ENCODE data around the gene KCNH5. TPM values are rescaled to one million over a fixed set of nuclear protein-coding genes. Genes with fewer than 3 reads are reported as not detected.

The KCNH5 gene
- polyA plus RNA-seq, 1 donor (not counting 4 experiments of a cell fraction or from before 2014, with no cell fraction given): 0.04 TPM

DNA sequence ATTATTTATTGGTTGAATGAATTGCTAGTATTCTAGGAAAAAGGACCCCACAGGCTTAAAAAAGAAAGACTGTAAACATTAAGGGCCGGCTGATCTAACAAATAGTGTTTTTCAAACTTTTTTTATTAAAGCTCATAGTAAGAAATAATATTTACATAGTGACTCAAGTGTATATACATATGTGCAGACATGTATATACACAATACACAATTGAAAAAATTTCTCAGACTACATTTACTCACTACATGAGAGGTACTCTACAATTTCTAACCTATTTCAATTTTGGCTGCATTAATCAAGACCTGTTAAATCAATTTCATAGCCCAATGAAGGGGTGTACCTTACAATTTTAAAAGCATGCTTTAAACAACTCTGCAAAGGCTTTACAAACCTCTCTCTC lies 17.5 kb downstream of the KCNH5 start:
- H3K4me2 ChIP-seq (ENCODE audit: control insufficient read depth, extremely low read depth, insufficient read depth, low read depth, low read length): no peak overlapping the region
- H3K27me3 ChIP-seq (ENCODE audit: control insufficient read depth, extremely low read depth, insufficient read depth, low read length): no peaks in the 10 kb centered on the region
- H3K4me3 ChIP-seq (ENCODE audit: control insufficient read depth in 2 of 3, extremely low read depth in 1 of 3, insufficient read depth in 2 of 3, low read depth in 1 of 3, low read length in 3 of 3): no peak overlapping the region
- DNase-seq (ENCODE audit: low read depth, low spot score): no peak
- no peak overlapping the region for H3K9ac ChIP-seq (ENCODE audit: control insufficient read depth, extremely low read depth, insufficient read depth, low read length)
- H2AFZ ChIP-seq (ENCODE audit: control insufficient read depth, low read length): no peak overlapping the region
- no peak overlapping the region for H3K27ac ChIP-seq (ENCODE audit: control insufficient read depth, insufficient read depth, low read length)
- H4K20me1 ChIP-seq (ENCODE audit: control insufficient read depth, extremely low read depth, insufficient read depth, low read length): no peaks in the 10 kb centered on the region
- no peaks in the 10 kb centered on the region for H3K79me2 ChIP-seq (ENCODE audit: control insufficient read depth, insufficient read depth, low read length)
- no peaks in the 10 kb centered on the region for H3K9me3 ChIP-seq (ENCODE audit: control insufficient read depth, low read depth, low read length)
- FAIRE-seq: no peak
- dilution Hi-C loops (cut with MboI; ENCODE audit: extremely low pct_ligation_motif_present, low sequenced_read_pairs): no loop called here
- no peaks in the 10 kb centered on the region for H3K4me1 ChIP-seq (ENCODE audit: control insufficient read depth, extremely low read depth, insufficient read depth, low read length)
- TF ChIP-seq, protein P1, sequence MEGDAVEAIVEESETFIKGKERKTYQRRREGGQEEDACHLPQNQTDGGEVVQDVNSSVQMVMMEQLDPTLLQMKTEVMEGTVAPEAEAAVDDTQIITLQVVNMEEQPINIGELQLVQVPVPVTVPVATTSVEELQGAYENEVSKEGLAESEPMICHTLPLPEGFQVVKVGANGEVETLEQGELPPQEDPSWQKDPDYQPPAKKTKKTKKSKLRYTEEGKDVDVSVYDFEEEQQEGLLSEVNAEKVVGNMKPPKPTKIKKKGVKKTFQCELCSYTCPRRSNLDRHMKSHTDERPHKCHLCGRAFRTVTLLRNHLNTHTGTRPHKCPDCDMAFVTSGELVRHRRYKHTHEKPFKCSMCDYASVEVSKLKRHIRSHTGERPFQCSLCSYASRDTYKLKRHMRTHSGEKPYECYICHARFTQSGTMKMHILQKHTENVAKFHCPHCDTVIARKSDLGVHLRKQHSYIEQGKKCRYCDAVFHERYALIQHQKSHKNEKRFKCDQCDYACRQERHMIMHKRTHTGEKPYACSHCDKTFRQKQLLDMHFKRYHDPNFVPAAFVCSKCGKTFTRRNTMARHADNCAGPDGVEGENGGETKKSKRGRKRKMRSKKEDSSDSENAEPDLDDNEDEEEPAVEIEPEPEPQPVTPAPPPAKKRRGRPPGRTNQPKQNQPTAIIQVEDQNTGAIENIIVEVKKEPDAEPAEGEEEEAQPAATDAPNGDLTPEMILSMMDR (optimal IDR thresholded peaks at IDR 0.05 in 1 of 3, IDR thresholded peaks at IDR 0.05 in 1 of 3, conservative IDR thresholded peaks at IDR 0.05 in 1 of 3; ENCODE audit: extremely low read depth in 1 of 3, insufficient read depth in 2 of 3, low read length in 3 of 3): no peak
- TF ChIP-seq EZH2 (IDR thresholded peaks at IDR 0.05; ENCODE audit: low read length): no peak
- H3K36me3 ChIP-seq (ENCODE audit: control insufficient read depth in 2 of 2, extremely low read depth in 1 of 2, insufficient read depth in 2 of 2, low read length in 2 of 2): no peaks in the 10 kb centered on the region
- no peaks in the 10 kb centered on the region for H3K9me1 ChIP-seq (ENCODE audit: control insufficient read depth, extremely low read depth, insufficient read depth, low read length)

DNA sequence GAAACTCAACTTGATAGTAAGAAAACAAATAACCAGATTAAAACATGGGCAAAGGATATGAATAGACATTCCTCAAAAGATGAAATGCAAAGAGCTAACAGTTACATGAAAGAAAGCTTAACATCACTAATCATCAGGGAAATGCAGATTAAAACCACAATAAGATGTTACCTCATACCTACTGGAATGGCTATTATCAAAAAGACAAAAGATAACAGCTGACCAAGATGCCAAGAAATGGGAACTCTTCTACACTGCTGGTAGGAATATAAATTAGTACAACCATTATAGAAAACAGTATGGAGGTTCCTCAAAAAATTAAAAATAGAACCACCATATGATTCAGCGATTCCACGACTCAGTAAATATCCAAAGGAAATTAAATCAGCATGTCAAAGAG lies 18.8 kb downstream of the KCNH5 start:
- no peak overlapping the region for H3K27ac ChIP-seq (ENCODE audit: control insufficient read depth, insufficient read depth, low read length)
- no peaks in the 10 kb centered on the region for H4K20me1 ChIP-seq (ENCODE audit: control insufficient read depth, extremely low read depth, insufficient read depth, low read length)
- H3K4me1 ChIP-seq (ENCODE audit: control insufficient read depth, extremely low read depth, insufficient read depth, low read length): no peaks in the 10 kb centered on the region
- TF ChIP-seq EZH2 (IDR thresholded peaks at IDR 0.05; ENCODE audit: low read length): no peak
- TF ChIP-seq, protein P1 (optimal IDR thresholded peaks at IDR 0.05 in 1 of 3, IDR thresholded peaks at IDR 0.05 in 1 of 3, conservative IDR thresholded peaks at IDR 0.05 in 1 of 3; ENCODE audit: extremely low read depth in 1 of 3, insufficient read depth in 2 of 3, low read length in 3 of 3): no peak
- no peak overlapping the region for H2AFZ ChIP-seq (ENCODE audit: control insufficient read depth, low read length)
- FAIRE-seq: no peak
- H3K27me3 ChIP-seq (ENCODE audit: control insufficient read depth, extremely low read depth, insufficient read depth, low read length): no peaks in the 10 kb centered on the region
- DNase-seq (ENCODE audit: low read depth, low spot score): no peak
- H3K9ac ChIP-seq (ENCODE audit: control insufficient read depth, extremely low read depth, insufficient read depth, low read length): no peak overlapping the region
- H3K4me3 ChIP-seq (ENCODE audit: control insufficient read depth in 2 of 3, extremely low read depth in 1 of 3, insufficient read depth in 2 of 3, low read depth in 1 of 3, low read length in 3 of 3): no peak overlapping the region
- dilution Hi-C loops (cut with MboI; ENCODE audit: extremely low pct_ligation_motif_present, low sequenced_read_pairs): no loop called here
- no peaks in the 10 kb centered on the region for H3K9me1 ChIP-seq (ENCODE audit: control insufficient read depth, extremely low read depth, insufficient read depth, low read length)
- no peaks in the 10 kb centered on the region for H3K79me2 ChIP-seq (ENCODE audit: control insufficient read depth, insufficient read depth, low read length)
- H3K4me2 ChIP-seq (ENCODE audit: control insufficient read depth, extremely low read depth, insufficient read depth, low read depth, low read length): no peak overlapping the region
- no peaks in the 10 kb centered on the region for H3K9me3 ChIP-seq (ENCODE audit: control insufficient read depth, low read depth, low read length)
- H3K36me3 ChIP-seq (ENCODE audit: control insufficient read depth in 2 of 2, extremely low read depth in 1 of 2, insufficient read depth in 2 of 2, low read length in 2 of 2): no peaks in the 10 kb centered on the region

Data from keratinocyte (primary cell).